ENCODE results near the gene EVPL. TPM values are rescaled to one million over a fixed set of nuclear protein-coding genes. Genes with fewer than 3 reads are reported as not detected.

EVPL gene
- polyA plus RNA-seq, 1 experiment, result not detected

DNA sequence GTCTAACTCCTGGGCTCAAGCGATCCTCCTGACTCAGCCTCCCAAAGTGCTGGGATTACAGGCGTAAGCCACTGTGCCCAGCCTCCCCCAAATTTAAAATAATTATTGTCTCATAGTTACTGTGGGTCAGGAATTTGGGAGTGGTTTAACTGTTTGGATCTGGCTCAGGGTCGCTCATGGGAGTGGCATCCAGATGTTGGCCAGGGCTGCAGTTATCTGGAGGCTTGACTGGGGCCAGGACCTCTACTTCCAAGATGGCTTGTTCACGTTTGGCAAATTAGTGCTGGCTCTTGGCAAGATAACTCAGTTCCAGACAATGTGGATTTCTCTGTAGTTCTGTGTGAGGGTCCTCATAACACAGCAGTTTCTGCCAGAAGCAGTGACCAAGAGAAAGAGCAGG is 40.1 kb downstream of the EVPL start:
- H3K27ac ChIP-seq (ENCODE audit: low read depth, low read length), result no peak overlapping the region
- no peak overlapping the region for H3K4me3 ChIP-seq (ENCODE audit: low read depth, low read length)
- CTCF ChIA-PET, result interaction anchor here (1.9 kb wide), 1 partner anchor 27 kb away, joined by 8 read pairs; no protein-coding TSS in a partner anchor
- H3K9me3 ChIP-seq (ENCODE audit: control insufficient read depth, insufficient read depth, low read length), result no peaks in the 10 kb centered on the region
- H3K27me3 ChIP-seq (ENCODE audit: control insufficient read depth, insufficient read depth, low read length), result no peaks in the 10 kb centered on the region
- DNase-seq (ENCODE audit: low read depth, low spot score), result no peak
- POLR2A ChIA-PET, result no interaction called here
- TF ChIP-seq, protein P1, sequence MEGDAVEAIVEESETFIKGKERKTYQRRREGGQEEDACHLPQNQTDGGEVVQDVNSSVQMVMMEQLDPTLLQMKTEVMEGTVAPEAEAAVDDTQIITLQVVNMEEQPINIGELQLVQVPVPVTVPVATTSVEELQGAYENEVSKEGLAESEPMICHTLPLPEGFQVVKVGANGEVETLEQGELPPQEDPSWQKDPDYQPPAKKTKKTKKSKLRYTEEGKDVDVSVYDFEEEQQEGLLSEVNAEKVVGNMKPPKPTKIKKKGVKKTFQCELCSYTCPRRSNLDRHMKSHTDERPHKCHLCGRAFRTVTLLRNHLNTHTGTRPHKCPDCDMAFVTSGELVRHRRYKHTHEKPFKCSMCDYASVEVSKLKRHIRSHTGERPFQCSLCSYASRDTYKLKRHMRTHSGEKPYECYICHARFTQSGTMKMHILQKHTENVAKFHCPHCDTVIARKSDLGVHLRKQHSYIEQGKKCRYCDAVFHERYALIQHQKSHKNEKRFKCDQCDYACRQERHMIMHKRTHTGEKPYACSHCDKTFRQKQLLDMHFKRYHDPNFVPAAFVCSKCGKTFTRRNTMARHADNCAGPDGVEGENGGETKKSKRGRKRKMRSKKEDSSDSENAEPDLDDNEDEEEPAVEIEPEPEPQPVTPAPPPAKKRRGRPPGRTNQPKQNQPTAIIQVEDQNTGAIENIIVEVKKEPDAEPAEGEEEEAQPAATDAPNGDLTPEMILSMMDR (IDR thresholded peaks at IDR 0.05; ENCODE audit: low read depth, low read length), result no peak

DNA sequence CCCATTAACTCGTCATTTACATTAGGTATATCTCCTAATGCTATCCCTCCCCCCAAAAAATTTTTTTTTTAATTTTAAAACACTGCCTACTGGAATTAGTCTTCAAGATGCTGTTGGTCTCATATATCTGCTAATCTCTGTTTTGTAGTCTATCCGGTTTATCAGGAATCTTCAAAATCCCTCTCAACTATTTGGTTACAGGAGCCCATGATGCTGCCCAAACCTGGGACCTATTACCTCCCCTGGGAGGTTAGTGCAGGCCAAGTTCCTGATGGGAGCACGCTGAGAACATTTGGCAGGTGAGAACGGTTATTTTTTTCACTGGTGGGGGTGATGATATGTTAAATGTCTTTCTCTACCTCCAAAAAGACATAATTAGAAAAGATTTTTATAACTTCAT is 41.1 kb downstream of the EVPL start:
- POLR2A ChIA-PET, result no interaction called here
- CTCF ChIA-PET, result no interaction called here
- TF ChIP-seq, protein P1 (IDR thresholded peaks at IDR 0.05; ENCODE audit: low read depth, low read length), result no peak
- Histone ChIP-seq H3K27ac (ENCODE audit: low read depth, low read length) (no peak overlapping the region), H3K27me3 (ENCODE audit: control insufficient read depth, insufficient read depth, low read length) (no peaks in the 10 kb centered on the region), H3K4me3 (ENCODE audit: low read depth, low read length) (no peak overlapping the region), H3K9me3 (ENCODE audit: control insufficient read depth, insufficient read depth, low read length) (no peaks in the 10 kb centered on the region)
- DNase-seq (ENCODE audit: low read depth, low spot score), result no peak

DNA sequence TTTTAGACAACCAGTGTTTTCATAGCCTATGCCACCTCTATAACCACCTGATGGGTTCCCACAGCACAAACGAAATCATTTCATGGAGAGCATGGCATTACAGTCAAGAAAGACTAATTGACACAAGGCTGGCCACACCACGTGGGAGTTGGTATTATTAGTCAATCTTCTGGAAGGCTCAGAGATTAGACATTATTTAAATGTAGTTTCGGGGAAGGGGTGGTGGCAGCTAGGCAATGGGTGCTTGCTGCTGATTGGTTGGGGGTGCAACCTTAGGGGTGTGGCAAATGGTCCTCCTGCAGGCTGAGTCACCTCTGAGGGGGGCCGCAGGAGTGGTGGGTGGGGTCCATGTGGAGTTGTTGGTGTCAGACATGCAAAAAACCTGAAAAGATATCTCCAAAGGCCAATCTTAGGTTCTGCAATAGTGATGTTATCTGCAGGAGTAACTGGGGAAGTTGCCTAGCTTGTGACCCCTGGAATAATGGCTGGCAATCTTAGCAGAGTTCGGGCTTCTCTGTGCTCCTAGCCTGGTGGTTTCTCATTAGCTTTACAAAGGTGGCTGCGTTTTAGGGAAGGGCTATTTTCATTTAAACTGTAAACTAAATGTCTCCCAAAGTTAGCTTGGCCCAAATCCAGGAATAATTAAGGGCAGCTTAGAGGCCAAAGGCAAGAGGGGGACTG is 43.5 kb downstream of the EVPL start:
- no peaks in the 10 kb centered on the region for H3K9me3 ChIP-seq (ENCODE audit: control insufficient read depth, insufficient read depth, low read length)
- TF ChIP-seq, protein P1 (IDR thresholded peaks at IDR 0.05; ENCODE audit: low read depth, low read length), result no peak
- CTCF ChIA-PET, result no interaction called here
- no peak for DNase-seq (ENCODE audit: low read depth, low spot score)
- POLR2A ChIA-PET, result no interaction called here
- H3K27ac ChIP-seq (ENCODE audit: low read depth, low read length), result no peak overlapping the region
- H3K27me3 ChIP-seq (ENCODE audit: control insufficient read depth, insufficient read depth, low read length), result no peaks in the 10 kb centered on the region
- H3K4me3 ChIP-seq (ENCODE audit: low read depth, low read length), result no peak overlapping the region

DNA sequence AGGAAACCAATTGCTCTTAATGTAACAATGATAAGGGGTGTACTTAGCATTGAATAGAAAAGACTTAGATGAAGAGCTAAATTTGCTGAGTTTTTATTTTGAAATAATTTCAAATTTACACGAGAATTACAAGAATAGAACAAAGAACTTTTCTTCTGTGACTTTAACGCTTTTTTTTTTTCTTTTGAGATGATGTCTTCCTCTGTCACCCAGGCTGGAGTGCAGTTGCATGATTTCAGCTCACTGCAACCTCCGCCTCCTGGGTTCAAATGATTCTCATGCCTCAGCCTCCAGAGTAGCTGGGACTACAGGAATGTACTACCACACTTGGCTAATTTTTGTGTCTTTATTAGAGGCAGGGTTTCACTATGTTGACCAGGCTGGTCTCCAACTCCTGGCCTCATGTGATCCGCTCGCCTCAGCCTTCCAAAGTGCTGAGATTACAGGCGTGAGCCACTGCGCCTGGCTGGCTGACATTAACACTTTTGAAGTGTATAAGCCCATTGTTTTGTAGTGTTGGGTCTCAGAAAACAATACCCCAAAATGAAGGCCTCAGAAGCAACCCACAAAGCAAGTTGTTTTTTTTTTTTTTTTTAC is 46.0 kb downstream of the EVPL start:
- DNase-seq (ENCODE audit: low read depth, low spot score), result no peak
- TF ChIP-seq, protein P1 (IDR thresholded peaks at IDR 0.05; ENCODE audit: low read depth, low read length), result no peak

More for the DNA sequence above, 46.0 kb downstream of the EVPL start:
- Histone ChIP-seq H3K27me3 (ENCODE audit: control insufficient read depth, insufficient read depth, low read length) (no peaks in the 10 kb centered on the region), H3K9me3 (ENCODE audit: control insufficient read depth, insufficient read depth, low read length) (no peaks in the 10 kb centered on the region), H3K4me3 (ENCODE audit: low read depth, low read length) (no peak overlapping the region), H3K27ac (ENCODE audit: low read depth, low read length) (no peak overlapping the region)
- ChIA-PET CTCF (interaction anchor here (1.4 to 1.9 kb wide), 2 partner anchors 22 to 24 kb away, joined by 6 read pairs; no protein-coding TSS in a partner anchor), POLR2A (no interaction called here)
